ENCODE measurements around the gene OR9A2.
A peak's percentile ranks its signal among the peaks of the same experiment; 100 is the strongest.
"Not testable (repeated sequence)": the region's sequence is repeated elsewhere in the genome, so short reads cannot be mapped to it uniquely, and the experiment has no call there.

The OR9A2 gene

GRCh38 chr7:143018931-143019330 lies 8.0 kb downstream of the OR9A2 start:
- DNase-seq (ENCODE audit: low read depth): no peak

GRCh38 chr7:143016996-143017395 lies 9.9 kb downstream of the OR9A2 start:
- DNase-seq (ENCODE audit: low read depth): no peak

GRCh38 chr7:143015926-143016490 lies 10.9 kb downstream of the OR9A2 start:
- DNase-seq (ENCODE audit: low read depth): no peak

GRCh38 chr7:143015084-143015483 lies 11.8 kb downstream of the OR9A2 start:
- DNase-seq (ENCODE audit: low read depth): no peak

- DNase-seq (ENCODE audit: low read depth): no peak
These were observed 13.0 kb downstream of the OR9A2 start for GRCh38 chr7:143013893-143014292.

GRCh38 chr7:143013473-143013872 lies 13.5 kb downstream of the OR9A2 start:
- DNase-seq (ENCODE audit: low read depth): no peak

- DNase-seq (ENCODE audit: low read depth): no peak
These were observed 14.5 kb downstream of the OR9A2 start for GRCh38 chr7:143012409-143012808.

- no peak for DNase-seq (ENCODE audit: low read depth)
These were observed 14.9 kb downstream of the OR9A2 start for GRCh38 chr7:143012001-143012400.

- DNase-seq (ENCODE audit: low read depth): peak; percentile 66
These were observed 18.7 kb downstream of the OR9A2 start for GRCh38 chr7:143008007-143008901.

GRCh38 chr7:143005632-143006260 lies 21.2 kb downstream of the OR9A2 start:
- no peak for DNase-seq (ENCODE audit: low read depth)

GRCh38 chr7:143003393-143004051 lies 23.4 kb downstream of the OR9A2 start:
- no peak for DNase-seq (ENCODE audit: low read depth)

GRCh38 chr7:143002898-143003297 lies 24.0 kb downstream of the OR9A2 start:
- DNase-seq (ENCODE audit: low read depth): no peak

- no peak for DNase-seq (ENCODE audit: low read depth)
These were observed 24.8 kb downstream of the OR9A2 start for GRCh38 chr7:143002106-143002505.

- DNase-seq (ENCODE audit: low read depth): no peak
These were observed 26.3 kb downstream of the OR9A2 start for GRCh38 chr7:143000648-143001047.

GRCh38 chr7:142999793-143000192 lies 27.1 kb downstream of the OR9A2 start:
- no peak for DNase-seq (ENCODE audit: low read depth)

- DNase-seq (ENCODE audit: low read depth): no peak
These were observed 28.0 kb downstream of the OR9A2 start for GRCh38 chr7:142998966-142999365.

GRCh38 chr7:142997456-142997989 lies 29.4 kb downstream of the OR9A2 start:
- no peak for DNase-seq (ENCODE audit: low read depth)

GRCh38 chr7:142992427-142992826 lies 34.5 kb downstream of the OR9A2 start:
- no peak for DNase-seq (ENCODE audit: low read depth)

GRCh38 chr7:142984297-142984696 lies 42.6 kb downstream of the OR9A2 start:
- no peak for DNase-seq (ENCODE audit: low read depth)

GRCh38 chr7:142983825-142984224 lies 43.1 kb downstream of the OR9A2 start:
- no peak for DNase-seq (ENCODE audit: low read depth)

- not testable (repeated sequence) for DNase-seq (ENCODE audit: low read depth)
These were observed 48.5 kb downstream of the OR9A2 start for GRCh38 chr7:142978402-142978801.
